HUES48 (cell line): Measurements from ENCODE around the gene STMND1.
"Not testable (repeated sequence)": the region's sequence is repeated elsewhere in the genome, so short reads cannot be mapped to it uniquely, and the experiment has no call there.

Source experiments
- H3K27ac ChIP-seq: one replicate; pipeline ENCODE4 v1.7.0; 2013; ENCODE audit warnings: low read depth, low read length, inconsistent platforms
- H3K27me3 ChIP-seq: 2 replicates; pipeline ENCODE4 v1.6.1; 2013; ENCODE audit warnings: mild to moderate bottlenecking, low read length; ENCODE audit not compliant: control insufficient read depth, insufficient read depth
- H3K36me3 ChIP-seq: 2 replicates; pipeline ENCODE4 v1.6.1; 2013; ENCODE audit warnings: low read length; ENCODE audit not compliant: control insufficient read depth, insufficient read depth
- H3K4me1 ChIP-seq: 2 replicates; pipeline ENCODE4 v1.6.1; 2013; ENCODE audit warnings: mild to moderate bottlenecking, low read length; ENCODE audit not compliant: control insufficient read depth, insufficient read depth
- H3K4me3 ChIP-seq: 2 replicates; pipeline ENCODE4 v1.5.1; 2013; ENCODE audit warnings: mild to moderate bottlenecking, low read depth, low read length
- H3K9ac ChIP-seq: 2 replicates; pipeline ENCODE4 v1.6.1; 2013; ENCODE audit warnings: mild to moderate bottlenecking, low read depth, low read length, moderate library complexity
- H3K9me3 ChIP-seq: 2 replicates; pipeline ENCODE4 v1.6.1; 2013; ENCODE audit warnings: low read length; ENCODE audit not compliant: control insufficient read depth, insufficient read depth

Gene STMND1

DNA sequence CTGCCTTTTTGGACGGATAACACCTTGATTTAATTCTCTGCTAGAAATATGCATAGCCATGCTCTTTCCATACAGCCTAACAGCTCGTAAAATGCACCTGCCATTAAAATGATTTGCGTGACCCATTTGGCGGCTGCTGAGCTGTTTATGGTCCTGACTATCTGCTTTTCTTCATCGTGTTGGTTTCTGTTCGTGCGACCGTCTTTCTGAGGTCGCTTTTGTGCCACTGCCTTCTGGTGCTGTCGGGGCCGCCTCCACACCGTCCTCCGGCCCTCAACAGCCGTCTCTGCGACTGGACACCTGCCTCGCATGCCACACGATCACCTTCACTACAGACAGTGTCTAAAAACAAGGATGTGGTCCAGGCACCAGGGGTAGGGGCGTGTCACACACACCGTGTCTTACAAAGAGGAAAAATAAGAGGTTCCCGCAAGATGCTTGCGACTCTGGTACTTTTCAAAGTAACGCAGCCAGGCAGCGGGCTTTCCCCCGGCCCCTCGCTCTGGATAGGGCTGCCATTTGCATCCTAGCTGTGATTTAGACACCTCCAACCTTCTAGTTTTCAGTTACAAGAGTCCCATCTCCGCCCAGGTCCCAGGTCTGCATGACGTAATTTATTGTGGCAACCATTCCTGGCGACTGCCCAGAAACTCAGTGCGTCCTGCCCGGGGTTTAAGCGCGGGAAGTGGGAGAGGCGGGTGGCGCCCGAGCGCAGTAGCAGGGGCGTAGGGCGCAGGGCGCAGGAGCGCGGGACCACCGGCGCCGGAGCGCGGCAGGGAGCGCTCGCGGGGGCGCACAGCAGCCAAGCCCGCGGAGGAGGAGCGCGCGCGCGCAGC, at the start of gene STMND1:
TSS of gene STMND1 (plus strand) at position 629 of the 836 bp plus-strand sequence. CDS start 208 bp downstream, outside the sequence.
- peak within 1 kb of the TSS; percentile 18; the same call in 1 of the 2 replicates for H3K9ac ChIP-seq
- H3K9me3 ChIP-seq = no peaks in the 10 kb centered on the region
- H3K27me3 ChIP-seq = peaks cover 39% of the 10 kb centered on the region
- H3K4me3 ChIP-seq = peak within 1 kb of the TSS; percentile 68
- H3K4me1 ChIP-seq = peaks cover 8% of the 10 kb centered on the region; the same call in 1 of the 2 replicates
- H3K27ac ChIP-seq = no peak within 1 kb of the TSS
- H3K36me3 ChIP-seq = no peaks in the 10 kb centered on the region

DNA sequence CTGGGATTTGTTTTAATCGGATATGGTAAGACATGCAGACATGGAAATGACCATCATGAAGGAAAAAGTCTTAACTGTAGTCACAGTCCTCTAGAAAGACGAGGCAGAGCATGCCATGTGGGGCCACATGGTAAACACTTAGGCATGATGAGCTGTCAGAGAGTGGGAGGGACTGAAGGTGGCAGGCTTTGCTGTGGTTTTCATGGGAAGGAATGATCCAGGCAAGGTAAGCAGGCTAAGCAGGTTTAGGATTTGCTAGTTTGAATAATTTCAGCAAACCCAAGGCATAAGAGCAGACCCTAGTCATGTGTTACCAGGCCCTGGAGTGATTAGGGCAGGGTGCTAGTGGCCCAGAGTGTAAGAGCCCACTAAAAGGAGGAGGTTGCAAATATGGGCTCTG, 47.2 kb upstream of the STMND1 start:
- H3K4me1 ChIP-seq = no peaks in the 10 kb centered on the region
- no peak overlapping the region for H3K27ac ChIP-seq
- no peaks in the 10 kb centered on the region for H3K27me3 ChIP-seq
- H3K4me3 ChIP-seq = no peak overlapping the region
- no peaks in the 10 kb centered on the region for H3K36me3 ChIP-seq
- H3K9me3 ChIP-seq = no peaks in the 10 kb centered on the region
- no peak overlapping the region for H3K9ac ChIP-seq

DNA sequence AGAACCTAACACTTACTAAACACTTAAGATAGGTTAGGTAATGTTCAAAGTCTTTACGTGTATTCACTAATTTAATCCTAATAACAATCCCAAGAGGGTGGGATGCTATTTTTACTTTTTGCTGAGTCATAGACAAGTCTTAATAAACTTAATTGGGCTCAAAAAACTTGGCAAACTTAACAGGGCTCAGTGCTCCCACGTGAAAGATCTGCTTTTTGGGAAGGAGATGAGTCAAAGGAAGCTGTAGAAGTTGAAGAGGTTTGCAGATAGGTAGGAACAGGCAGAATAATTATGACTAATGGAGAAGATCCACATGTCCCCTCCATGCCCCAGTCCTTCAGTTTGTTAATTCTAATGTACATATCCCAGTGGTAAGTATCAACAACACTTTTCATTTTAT, 44.5 kb upstream of the STMND1 start:
- H3K9me3 ChIP-seq = no peaks in the 10 kb centered on the region
- no peaks in the 10 kb centered on the region for H3K36me3 ChIP-seq
- no peak overlapping the region for H3K9ac ChIP-seq
- H3K4me3 ChIP-seq = no peak overlapping the region
- no peaks in the 10 kb centered on the region for H3K27me3 ChIP-seq
- no peak overlapping the region for H3K27ac ChIP-seq
- no peaks in the 10 kb centered on the region for H3K4me1 ChIP-seq

DNA sequence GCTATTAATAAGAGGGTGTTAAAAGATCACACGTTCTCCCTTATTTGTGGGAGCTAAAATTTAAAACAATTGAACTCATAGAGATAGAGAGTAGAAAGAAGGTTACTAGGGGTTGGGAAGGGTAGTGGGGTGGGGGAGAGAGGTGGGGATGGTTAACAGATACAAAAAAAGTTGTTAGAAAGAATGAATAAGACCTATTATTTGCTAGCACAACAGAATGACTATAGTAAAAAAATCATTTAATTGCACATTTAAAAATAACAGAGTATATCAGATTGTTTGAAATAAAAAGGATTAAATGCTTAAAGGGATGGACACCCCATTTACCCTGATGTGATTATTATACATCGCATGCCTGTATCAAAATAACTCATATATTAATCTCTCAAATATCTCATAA, 43.3 kb upstream of the STMND1 start:
- H3K27ac ChIP-seq = no peak overlapping the region
- H3K4me3 ChIP-seq = no peak overlapping the region
- H3K4me1 ChIP-seq = no peaks in the 10 kb centered on the region
- no peaks in the 10 kb centered on the region for H3K27me3 ChIP-seq
- H3K9ac ChIP-seq = no peak overlapping the region
- no peaks in the 10 kb centered on the region for H3K9me3 ChIP-seq
- no peaks in the 10 kb centered on the region for H3K36me3 ChIP-seq

DNA sequence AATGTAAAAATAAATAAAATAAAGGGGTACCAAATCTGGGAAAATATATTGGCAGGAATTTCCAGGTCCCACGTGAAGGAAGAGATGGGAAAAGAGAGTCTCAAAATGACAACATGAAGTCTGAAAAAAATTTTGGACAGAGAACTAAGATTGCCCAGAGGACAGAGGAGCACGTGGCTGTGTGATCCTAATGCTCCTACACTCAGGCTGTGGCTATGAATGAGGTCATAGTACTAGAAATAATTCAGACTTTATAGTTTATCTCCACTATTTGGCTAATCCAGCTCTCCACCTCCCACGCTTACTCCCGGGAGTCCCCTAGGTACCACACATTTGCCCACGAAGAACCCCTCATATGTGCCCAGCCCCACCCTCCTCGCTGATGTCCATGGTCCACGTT, 42.8 kb upstream of the STMND1 start:
- Histone ChIP-seq H3K9ac (no peak overlapping the region), H3K9me3 (no peaks in the 10 kb centered on the region), H3K27ac (no peak overlapping the region), H3K4me1 (no peaks in the 10 kb centered on the region), H3K4me3 (no peak overlapping the region), H3K27me3 (no peaks in the 10 kb centered on the region), H3K36me3 (no peaks in the 10 kb centered on the region)

DNA sequence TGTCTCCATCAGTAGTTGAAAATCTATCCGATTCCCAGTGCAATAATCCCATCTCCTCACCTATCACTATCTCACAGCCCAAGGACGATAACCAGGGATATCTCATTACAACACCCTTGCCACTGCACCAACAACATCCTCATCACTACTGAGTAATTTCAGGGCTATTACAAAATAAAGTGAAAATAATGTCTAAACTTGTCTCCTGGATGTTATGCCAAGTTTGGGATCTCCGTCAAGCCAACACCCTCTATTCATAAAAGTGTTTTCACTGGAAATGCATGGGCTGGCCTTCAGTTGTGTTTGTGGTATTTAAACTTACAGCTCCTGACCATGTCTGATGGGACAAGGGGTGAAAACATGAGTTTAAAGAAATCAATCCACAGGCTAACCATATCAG, 42.0 kb upstream of the STMND1 start:
- Histone ChIP-seq H3K4me1 (no peaks in the 10 kb centered on the region), H3K27me3 (no peaks in the 10 kb centered on the region), H3K9ac (no peak overlapping the region), H3K27ac (no peak overlapping the region), H3K9me3 (no peaks in the 10 kb centered on the region), H3K36me3 (no peaks in the 10 kb centered on the region), H3K4me3 (no peak overlapping the region)

DNA sequence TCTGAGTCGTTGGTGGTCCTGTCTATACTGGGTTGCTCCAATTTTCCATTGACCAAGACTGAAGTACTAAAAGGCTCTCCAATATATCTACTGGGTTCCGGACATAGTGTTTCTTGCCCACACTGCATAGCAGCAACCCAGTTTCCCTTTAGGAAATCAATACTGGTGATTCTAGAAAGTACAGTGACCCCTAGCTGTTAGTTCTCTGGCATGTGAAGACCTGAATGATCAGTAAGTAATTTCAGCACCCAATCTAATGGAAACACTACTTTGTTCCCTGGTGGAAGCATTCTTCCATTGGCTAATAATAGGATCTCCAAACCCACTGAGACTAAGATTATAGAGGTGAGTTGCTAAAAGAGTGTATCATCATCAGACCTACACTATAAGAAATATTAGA, 40.8 kb upstream of the STMND1 start:
- Histone ChIP-seq H3K36me3 (no peaks in the 10 kb centered on the region), H3K4me3 (no peak overlapping the region), H3K4me1 (no peaks in the 10 kb centered on the region), H3K27me3 (no peaks in the 10 kb centered on the region), H3K9ac (no peak overlapping the region), H3K27ac (no peak overlapping the region), H3K9me3 (no peaks in the 10 kb centered on the region)

DNA sequence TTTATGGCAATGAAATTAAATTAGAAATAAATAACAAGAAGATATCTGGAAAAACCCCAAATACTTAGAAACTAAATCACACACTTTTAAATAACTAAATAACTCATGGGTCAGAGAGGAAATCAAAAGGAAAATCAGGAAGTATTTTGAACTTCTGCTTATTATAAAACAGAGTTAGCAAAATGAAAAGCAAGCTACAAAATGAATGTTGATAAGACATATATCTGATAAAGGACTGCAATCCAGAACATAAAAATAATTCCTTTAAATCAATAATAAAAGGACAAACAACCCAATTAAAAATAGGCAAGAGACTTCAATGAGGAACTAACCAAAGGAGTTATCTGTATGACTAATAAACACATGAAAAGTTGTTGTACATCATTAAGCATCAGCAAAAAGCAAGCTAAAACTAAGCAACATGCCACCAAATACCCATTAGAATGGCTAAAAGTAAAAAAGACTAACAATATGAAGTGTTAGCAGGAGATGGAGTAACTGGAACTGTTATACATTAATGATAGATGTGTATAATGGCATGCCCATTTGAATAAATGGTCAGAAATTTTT, 38.9 kb upstream of the STMND1 start:
- Histone ChIP-seq H3K9ac (no peak overlapping the region), H3K9me3 (no peaks in the 10 kb centered on the region), H3K27ac (no peak overlapping the region), H3K36me3 (no peaks in the 10 kb centered on the region), H3K4me1 (no peaks in the 10 kb centered on the region), H3K27me3 (no peaks in the 10 kb centered on the region), H3K4me3 (no peak overlapping the region)

DNA sequence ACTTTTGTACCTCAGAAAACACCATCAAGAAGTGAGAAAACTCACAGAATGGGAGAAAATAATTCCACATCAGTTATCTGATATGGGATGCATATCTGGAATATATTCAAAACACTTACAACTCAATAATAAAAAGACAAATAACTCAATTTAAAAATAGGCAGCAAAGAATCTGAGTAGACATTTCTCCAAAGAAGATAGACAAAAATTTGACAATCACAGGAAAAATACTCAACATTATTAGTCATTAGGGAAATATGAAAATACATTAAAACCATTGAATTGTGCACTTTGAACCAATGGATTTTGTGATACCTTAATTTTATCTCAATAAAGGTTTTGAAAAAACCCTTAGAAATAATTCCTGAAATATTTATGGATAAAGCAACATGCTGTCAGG, 36.9 kb upstream of the STMND1 start:
- no peak overlapping the region for H3K4me3 ChIP-seq
- no peak overlapping the region for H3K27ac ChIP-seq
- no peaks in the 10 kb centered on the region for H3K27me3 ChIP-seq

DNA sequence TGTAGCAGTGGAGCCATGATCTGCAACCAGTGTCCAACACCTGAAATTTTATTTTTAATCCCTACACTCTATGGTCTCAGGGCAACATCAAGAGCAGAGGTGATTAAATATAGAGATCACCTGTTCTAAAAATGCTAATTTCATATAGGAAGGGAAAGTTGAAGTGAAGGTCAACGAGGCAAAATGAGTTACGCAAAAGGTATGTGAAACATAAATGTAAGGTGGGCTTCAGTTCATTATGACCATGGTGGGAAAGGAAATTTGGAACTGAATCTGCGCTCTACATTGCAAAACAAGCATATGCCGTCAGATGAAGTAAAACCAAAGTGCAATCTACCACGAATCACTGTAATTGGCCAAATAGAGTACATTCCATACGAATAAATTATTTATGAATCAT, 35.2 kb upstream of the STMND1 start:
- H3K27me3 ChIP-seq = no peaks in the 10 kb centered on the region
- no peak overlapping the region for H3K27ac ChIP-seq
- no peaks in the 10 kb centered on the region for H3K4me1 ChIP-seq
- no peak overlapping the region for H3K9ac ChIP-seq
- H3K9me3 ChIP-seq = 0 out of 2 replicates have a peak, but pooled peaks cover 6% of the 10 kb centered on the region
- no peaks in the 10 kb centered on the region for H3K36me3 ChIP-seq
- H3K4me3 ChIP-seq = no peak overlapping the region

More for the DNA sequence above, 36.9 kb upstream of the STMND1 start:
- Histone ChIP-seq H3K36me3 (no peaks in the 10 kb centered on the region), H3K4me1 (no peaks in the 10 kb centered on the region), H3K9me3 (0 out of 2 replicates have a peak, but pooled peaks cover 6% of the 10 kb centered on the region), H3K9ac (no peak overlapping the region)

DNA sequence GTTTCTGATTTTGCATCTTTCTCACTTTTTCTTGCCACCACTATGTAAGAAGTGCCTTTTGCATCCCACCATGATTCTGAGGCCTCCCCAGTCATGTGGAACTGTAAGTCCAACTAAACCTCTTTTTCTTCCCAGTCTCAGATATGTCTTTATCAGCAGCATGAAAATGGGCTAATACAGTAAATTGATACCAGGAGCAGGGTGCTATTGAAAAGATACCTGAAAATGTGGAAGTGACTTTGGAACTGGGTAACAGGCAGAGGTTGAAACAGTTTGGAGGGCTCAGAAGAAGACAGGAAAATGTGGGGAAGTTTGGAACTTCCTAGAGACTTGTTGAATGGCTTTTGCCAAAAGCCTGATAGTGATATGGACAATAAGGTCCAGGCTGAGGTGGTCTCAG, 32.9 kb upstream of the STMND1 start:
- not testable (repeated sequence) for H3K9ac ChIP-seq, H3K9me3 ChIP-seq, H3K4me3 ChIP-seq, H3K4me1 ChIP-seq, H3K36me3 ChIP-seq, H3K27me3 ChIP-seq, H3K27ac ChIP-seq
